IPS DF 19.7 (cell line): Measurements from ENCODE around the gene MYO6.
"Not testable (repeated sequence)": the region's sequence is repeated elsewhere in the genome, so short reads cannot be mapped to it uniquely, and the experiment has no call there.

Source experiments
- DNase-seq: peaks from one replicate; pipeline ENCODE4 v3.0.0-alpha.2; 2013; ENCODE audit warnings: low read depth, low spot score

MYO6 gene

DNA sequence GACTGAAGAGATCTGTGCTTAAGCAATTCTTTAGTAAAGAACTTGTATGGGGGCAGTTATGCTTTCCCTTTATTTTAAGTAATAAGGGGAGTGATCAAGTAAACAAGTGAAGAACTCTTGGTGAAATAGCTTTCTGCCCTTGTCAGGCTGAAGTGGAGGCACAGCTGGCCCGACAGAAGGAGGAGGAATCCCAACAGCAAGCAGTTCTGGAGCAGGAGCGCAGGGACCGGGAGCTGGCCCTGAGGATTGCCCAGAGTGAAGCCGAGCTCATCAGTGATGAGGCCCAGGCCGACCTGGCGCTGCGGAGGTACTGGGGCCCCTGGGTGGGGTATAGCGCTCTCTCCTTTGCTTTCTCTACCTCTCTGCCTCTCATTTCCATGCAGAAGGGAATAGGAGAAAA, 143.3 kb downstream of the MYO6 start:
- DNase-seq: no peak

DNA sequence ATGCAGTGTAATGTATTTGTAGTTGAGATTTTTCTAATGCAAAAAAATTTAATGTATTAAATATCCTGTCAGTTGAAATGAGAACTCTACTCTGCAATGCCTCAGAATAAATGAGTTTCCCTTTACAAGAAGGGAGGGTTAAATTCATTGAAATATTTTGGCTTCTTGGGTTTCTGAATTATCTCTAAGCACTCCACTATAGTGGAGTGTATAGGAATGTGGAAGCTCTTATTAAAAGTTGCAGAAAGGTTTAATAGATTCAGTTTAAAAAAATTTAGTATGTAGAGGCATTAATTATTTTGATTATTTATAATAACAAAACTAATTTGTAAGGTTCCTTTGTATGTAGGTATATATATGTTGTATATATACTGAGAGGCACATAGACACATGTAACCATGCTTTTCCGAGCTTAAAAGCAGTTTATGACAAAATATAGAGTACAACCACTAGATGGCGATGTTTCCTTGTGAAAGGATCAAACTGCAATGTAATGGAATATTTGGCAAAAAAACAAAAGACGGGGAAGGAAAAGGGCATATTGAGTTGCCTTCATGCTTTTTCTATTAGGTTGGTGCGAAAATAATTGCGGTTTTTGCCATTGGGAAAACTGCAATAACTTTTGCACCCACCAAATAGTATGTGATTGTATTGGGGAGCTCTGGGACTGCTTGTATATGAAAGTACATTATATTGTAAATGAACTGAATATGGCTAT, 144.2 kb downstream of the MYO6 start:
- peak; percentile 7 for DNase-seq

GRCh38 chr6:75893776-75894152, 144.7 kb downstream of the MYO6 start:
- no peak for DNase-seq

GRCh38 chr6:75896526-75896925, 147.5 kb downstream of the MYO6 start:
- no peak for DNase-seq

GRCh38 chr6:75900216-75900615, 151.2 kb downstream of the MYO6 start:
- DNase-seq: not testable (repeated sequence)

DNA sequence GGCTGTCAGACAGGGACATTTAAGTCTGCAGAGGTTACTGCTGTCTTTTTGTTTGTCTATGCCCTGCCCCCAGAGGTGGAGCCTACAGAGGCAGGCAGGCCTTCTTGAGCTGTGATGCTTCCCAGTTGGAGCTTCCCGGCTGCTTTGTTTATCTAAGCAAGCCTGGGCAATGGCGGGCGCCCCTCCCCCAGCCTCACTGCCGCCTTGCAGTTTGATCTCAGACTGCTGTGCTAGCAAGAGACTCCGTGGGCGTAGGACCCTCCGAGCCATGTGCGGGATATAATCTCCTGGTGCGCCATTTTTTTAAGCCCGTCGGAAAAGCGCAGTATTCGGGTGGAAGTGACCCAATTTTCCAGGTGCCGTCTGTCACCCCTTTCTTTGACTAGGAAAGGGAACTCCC, 156.1 kb downstream of the MYO6 start:
- DNase-seq: not testable (repeated sequence)

GRCh38 chr6:75906871-75907270, 157.8 kb downstream of the MYO6 start:
- DNase-seq: no peak

DNA sequence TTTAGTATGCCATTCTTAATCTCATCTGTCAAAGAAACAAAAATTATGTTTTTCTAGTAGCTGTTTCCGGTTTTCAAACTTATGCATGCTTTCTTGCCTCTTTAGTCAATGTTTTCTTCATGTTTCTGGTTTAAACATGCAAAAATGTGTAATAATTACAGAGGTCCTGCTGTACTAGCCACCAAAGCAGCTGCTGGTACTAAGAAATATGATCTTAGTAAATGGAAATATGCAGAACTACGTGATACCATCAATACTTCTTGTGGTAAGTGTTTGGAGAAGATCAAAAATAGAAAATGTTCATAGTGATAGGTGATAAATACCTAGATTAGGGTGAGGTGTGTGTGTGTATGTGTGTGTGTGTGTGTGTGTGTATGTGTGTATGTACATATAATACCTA, 158.4 kb downstream of the MYO6 start:
- no peak for DNase-seq

DNA sequence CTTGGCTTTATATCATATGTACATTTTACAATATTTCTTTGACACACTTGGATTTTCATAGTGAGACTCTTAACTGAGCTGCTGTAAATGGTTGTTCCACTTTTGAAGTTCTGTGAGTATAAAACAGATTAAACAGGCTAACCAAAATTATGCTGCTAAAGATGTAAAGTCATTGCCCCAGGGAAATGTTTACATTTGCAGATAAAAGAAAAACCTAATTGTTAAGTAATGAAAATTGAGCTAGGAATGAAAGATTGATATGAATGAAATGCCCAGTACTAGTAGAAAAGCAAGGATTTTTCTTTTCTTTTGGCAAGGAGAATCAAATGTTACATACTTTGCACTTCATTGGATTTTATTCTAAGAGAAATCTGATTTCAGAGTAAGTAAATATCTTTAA, 164.0 kb downstream of the MYO6 start:
- DNase-seq: no peak

DNA sequence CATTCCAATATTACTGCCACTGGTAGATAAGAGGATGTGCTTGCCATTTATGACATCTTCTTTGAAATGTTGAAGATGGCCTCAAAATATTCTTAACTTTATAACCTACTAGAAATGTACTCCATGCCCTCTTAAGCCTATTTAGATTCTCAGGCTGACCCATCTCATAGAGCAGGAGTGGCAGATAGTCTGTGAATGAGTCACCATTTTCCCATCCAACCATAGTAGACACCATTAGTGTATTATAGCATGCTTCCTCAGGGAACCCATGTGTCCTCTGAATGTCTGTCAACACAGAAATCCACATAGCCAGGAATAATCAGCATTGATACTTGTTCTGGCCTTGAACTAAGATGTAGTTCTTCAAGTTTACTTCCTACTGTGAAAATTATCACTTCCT, 173.2 kb downstream of the MYO6 start:
- DNase-seq: no peak

GRCh38 chr6:75926293-75927168, 177.5 kb downstream of the MYO6 start:
- DNase-seq: no peak

- no peak for DNase-seq
Observed at GRCh38 chr6:75931011-75931680, 182.1 kb downstream of the MYO6 start.

DNA sequence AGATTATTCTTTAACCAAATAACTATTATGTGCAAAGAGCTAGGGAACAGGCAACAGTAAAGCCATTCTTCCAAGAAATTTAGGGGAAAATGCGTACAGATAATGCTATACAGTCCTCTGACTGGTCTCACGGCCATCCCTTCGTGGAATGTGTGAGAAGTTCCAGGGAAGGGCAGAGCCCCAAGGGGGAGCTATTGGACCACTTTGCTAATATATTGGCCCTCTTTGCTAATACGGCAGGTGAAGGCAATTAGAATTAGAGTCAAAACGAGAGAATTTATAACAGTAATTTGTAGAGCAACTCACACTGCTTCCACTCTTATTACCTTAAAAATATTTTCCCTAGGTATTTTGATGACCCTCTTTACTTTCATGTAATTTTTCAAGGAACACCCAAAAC, 183.0 kb downstream of the MYO6 start:
- no peak for DNase-seq

DNA sequence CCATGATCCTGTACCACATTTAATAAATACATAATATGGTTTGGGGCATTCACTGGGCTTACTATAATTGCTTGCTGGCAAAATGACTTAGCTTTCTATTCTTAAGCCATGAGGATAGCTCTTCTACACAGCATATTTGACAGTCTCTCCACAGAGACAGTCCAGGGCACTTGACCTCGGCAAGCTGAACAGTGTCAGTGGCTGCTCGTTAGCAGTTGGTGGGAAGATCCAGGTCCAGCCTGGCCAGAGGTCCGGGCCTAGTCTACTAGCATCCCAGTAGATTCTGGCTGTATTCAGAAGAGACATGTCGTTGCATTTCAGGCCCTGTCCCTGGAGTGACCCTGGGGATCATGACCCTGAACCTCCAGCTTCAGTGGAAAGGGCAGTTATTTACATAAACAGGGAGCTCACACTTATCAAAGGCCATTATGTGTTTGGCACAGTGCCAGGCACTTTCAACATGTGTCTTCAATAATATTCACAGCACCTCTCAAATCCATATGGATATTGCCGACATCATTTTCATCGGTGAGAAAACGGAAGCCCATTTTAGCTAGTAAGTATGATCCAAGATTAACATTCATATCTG, 184.4 kb downstream of the MYO6 start:
- no peak for DNase-seq

- DNase-seq: peak; percentile 64
Observed at GRCh38 chr6:75934643-75935472, 185.8 kb downstream of the MYO6 start.

GRCh38 chr6:75935473-75935793, 186.4 kb downstream of the MYO6 start:
- no peak for DNase-seq

- no peak for DNase-seq
Observed at GRCh38 chr6:75936682-75937081, 187.6 kb downstream of the MYO6 start.

- no peak for DNase-seq
Observed at GRCh38 chr6:75937846-75938245, 188.8 kb downstream of the MYO6 start.

GRCh38 chr6:75940564-75940963, 191.5 kb downstream of the MYO6 start:
- no peak for DNase-seq

DNA sequence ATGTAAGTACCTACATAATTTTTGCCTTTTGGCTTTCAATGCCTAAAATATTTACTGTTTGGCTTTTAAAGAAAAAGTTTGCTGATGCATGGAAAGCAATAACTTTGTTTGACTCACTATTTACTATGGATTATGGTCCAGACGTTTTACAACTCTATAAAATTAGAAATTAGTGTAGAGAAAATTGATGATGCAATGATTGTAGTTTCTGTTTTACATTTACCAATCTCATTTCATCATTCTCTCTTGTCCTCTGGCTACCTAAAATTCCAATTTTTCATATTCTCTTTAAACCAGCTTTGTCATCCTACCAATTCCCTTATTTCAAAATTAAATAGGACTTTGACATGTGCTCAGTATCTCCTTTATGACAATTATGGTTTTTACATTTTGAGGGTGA, 192.5 kb downstream of the MYO6 start:
- no peak for DNase-seq

DNA sequence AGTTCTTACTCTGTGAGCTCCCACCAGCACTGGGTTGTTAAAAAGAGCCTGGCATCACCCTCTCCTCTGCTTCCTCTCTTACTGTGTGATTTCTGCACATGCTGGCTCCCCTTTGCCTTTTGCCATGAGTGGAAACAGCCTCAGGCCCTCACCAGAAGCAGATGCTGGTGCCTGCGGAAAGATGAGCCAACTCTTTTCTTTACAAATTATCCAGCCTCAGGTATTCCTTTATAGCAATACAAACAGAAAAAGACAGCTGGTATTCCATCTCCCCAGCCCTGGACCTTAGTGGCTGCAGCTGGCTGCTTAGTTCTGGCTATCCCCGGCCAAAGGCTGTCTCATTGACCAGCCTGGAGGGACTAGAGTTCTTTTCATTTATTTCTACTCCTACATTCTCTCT, 194.3 kb downstream of the MYO6 start:
- DNase-seq: no peak
